ENCODE data around the gene SBF2.

SBF2 gene

DNA sequence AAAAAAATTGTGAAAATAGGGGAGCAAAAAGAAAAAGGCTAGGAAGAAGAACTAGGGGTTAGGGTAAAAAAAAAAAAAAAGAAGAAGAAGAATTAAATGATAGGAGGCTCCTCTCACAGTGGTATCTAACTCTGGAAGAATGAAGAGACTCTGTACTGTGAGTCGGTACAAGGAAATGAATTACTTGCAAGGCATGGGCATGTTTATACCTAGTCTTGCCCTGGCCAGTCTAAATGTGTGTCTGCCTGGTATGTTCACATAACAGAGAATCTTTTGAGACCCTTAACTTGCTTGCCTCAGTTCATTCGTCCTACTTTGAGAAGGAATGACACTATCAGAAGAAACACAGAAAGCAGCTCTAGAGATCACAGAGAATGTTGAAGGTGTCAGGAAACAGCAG lies 470.6 kb downstream of the SBF2 start:
- DNase-seq: no peak

DNA sequence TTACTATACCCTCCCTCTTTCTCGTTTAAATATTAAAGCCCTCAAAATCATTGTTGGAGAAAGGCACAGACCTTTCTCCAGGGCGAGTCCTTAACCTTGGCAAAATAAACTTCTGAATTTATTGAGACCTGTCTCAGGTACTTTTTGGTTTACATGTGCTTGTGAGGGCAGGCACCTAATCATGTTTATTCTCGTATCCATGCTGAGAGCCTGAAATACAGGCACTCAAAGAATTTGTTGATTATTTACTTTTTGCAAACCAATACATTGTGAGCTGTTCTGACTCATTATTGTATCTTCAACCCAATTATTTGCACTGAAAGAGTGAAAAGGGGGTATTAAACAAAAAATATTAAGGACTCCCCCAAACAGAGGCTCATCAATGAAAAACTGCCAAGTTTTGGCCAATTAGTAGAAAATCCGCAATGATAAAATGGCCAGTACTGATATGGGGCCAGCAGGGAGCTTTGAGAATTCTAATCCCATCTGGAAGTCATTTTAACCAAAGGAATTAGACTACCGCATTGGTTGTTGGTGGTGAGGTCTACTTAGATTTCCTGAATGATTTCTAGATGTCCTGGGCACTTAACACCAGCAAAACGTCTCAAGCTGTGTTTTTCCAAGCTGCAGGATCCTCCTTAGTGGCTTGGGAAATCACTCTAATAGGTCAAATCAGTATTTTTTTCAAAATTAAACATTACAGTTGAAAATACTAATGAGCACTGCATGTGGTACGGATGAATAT lies 472.8 kb downstream of the SBF2 start:
- no peak for DNase-seq

DNA sequence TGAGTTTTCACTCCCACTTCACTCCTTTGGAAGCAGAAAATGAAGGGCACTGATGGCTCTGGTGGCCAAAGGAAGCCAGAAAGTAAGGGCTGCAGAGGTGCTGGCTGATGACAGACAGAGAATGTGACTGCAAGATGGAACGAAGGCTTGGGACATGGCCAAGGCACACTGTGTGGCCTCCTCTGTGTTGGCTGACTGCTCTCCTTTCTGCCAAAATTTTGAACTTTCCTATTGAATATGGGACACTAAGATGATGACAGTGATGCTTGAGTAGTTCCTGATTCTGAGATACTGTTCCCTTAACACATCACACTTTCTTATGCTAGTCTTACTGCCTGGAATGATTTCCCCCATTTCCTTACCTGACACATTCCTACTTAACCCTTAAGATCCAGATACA lies 473.8 kb downstream of the SBF2 start:
- DNase-seq: no peak

DNA sequence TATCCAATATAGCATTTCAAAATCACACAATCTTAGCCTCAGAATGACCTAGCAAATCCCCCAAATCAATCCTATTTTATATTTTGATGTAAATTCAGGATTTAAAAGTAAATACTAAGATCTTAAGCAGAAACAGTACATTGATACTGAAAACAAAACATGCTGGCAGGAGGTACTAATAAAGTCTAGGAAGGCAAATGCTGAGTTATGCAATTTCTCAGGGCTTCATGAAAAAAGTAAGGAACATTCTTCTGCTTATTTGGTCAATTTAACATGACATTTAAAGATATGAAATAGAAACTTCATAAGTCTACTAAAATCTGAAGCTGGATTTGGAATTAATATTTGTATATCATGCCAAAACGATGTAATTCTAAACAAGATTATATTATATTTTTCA lies 476.8 kb downstream of the SBF2 start:
- DNase-seq: no peak

DNA sequence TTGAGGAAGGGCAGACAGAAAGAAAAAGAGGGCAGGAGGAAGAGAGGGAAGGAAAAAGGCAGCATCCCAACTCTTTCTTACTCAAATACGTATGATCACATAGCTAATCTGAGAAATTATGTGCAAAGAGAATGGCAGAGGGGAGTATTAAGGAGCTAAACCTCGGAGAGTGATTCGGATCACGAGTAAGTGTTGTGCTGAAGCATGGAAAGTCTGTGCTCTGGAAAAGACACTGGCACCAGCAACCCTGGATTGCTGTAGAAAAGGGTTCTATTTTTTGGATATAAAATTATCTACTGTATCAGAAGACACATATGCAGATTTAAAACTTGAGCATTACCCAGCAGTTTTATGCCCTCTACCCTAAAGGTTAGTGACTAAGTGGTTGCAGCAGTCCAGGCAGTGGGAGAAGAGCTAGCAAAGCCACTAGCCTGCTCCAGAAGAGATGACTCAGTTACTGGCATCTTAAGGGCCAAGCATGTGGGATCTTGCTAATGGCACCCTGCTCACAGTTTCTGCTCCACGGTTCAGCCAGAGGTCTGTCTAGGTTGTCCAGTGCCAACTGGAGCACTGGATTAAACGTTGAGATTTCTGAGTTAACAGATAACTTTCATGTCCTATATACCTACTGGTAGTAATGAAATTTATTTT lies 478.4 kb downstream of the SBF2 start:
- no peak for DNase-seq

DNA sequence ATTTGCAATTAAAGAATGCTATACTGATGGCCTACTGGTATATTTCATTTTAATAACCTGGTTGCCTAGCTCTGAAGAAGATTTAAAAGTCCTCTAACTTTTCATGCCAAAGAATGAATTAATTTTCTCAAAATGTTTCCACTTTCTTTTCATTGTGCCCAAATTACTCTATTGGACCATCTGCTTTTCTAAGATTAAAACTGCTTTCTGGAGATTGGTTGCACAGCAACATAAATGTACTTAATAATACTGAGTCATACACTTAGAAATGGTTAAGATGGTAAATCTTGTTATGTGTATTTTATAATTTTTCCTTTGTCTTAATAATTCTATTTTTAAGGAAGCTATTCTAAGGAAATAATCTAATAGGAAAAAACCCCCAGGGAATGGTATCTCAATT lies 479.9 kb downstream of the SBF2 start:
- no peak for DNase-seq

DNA sequence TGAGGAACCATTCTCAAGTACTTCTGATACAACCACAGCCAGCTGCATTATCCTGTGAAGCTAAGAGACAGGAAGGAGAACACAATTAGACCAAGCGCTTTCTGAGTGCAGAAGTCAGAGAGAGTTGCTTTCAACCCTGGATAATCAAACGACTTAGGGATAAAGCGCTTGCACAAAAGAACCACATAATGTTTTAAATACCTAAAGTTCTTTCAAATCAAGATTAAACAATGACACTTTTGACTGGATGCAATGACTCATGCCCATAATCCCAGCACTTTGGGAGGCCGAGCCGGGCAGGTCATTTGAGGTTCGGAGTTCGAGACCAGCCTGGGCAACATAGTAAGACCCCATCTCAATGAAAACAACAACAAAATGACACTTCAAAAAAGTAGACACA lies 485.1 kb downstream of the SBF2 start:
- DNase-seq: no peak

DNA sequence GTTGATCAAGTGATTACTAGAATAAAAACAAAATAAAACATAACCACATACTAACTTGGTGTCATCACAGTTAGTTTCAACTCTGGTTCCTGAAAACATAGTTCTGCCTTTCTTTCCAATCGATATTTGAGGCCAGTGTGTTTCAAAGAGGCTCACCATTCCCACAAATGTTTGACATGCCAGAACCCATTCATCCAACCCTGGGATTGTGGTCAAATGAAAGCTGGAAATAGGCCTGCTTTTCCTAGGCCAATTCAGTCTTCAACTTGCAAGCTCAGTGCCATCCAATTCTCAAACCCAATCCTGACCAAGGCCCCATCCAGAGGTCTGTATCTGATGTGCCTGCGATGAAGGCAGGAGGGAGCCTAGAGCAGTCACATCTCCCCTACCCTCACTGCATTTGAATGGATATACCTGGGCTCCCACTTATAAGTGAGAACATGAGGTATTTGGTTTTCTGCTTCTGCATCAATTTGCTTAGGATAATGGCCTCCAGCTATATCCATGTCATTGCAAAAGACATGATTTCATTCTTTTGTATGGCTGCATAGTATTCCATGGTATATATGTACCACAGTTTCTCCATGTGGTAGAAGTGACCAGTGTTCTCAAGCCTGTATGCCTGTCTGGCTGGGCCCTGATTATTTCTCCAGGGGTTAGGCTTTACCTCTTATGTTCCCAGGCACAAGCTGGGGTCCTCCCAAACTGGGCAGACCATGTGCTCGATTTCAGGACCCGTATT lies 486.9 kb downstream of the SBF2 start:
- DNase-seq: no peak

DNA sequence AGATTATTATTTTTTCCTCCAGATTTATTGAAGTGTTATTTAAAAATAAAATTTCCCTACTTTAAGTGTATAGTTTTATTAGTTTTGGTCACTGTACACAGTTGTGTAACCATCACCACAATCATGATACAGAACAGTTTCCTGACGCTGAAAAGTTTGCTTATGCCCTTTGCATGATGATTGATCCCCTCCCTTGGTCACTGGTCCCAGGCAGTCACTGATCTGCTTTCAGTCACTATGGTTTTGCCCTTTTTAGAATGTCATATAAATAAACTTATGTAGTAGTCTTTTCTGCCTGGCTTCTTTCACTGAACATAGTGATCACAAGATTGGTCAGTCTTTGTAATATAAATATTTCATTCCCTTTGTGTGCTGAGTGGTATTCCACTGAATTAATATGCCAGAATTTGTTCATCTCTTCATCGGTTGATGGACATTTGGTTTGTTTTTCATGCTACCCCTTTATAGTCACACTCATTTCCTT lies 489.6 kb downstream of the SBF2 start:
- DNase-seq: no peak

DNA sequence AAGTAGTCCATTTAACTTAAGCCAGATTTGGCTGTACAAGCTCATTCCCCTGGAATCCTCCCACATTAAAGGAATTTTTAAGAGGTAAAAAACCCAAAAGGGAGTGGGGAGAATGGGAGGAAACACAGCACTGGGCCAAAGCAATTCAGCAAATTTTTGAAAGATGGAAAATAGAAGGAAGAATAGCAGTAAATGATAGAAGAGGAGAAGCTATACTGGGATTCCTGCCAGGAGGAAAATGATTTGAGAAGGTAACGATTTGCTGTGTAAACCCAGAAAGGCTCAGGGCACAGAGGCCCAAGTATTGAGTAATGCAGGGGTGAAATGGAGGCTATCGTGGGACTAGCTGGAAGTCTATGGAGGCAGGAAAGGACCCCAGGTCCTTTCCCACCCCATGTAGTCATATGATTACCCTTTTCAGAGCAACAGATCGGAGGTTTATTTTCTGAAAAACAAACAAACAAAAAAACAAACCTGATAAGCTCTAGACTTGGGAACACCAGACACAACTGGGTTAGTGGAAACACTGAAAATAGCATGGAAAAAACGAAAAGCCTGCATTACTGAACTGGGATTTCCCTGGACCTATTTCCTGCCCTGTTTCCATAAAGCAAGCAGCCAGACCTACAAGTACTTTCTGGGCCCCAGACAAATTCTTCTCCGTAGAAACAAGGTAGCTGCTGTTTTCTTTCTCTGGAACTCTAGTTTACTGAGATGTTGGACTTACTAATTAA lies 490.2 kb downstream of the SBF2 start:
- no peak for DNase-seq

DNA sequence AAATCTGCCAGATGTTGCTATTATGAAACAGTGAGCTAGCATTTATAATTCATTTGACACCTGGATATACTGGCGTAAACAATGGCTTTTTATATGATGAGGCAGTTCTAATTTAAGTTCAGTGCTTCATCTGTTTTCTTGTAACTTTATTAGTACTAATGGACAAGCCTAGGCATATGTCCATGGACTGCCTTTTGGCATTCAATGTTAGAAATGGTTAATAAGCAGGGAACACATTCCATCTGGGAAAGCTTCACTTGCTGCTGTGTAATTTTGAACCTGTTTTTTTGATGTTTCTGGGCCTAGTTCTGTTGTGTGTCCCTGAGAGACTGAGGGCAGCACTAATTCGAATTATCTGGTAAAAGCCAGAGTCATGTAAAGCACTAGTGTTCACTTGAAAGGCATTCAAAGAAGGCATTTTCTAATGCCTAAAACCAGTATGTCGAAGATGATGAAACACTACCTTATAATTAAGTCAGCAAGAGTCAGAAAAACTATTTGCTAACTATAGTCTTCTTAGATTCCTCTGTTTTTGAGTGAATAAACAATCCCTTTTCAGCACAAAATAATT lies 491.6 kb downstream of the SBF2 start:
- DNase-seq: no peak

DNA sequence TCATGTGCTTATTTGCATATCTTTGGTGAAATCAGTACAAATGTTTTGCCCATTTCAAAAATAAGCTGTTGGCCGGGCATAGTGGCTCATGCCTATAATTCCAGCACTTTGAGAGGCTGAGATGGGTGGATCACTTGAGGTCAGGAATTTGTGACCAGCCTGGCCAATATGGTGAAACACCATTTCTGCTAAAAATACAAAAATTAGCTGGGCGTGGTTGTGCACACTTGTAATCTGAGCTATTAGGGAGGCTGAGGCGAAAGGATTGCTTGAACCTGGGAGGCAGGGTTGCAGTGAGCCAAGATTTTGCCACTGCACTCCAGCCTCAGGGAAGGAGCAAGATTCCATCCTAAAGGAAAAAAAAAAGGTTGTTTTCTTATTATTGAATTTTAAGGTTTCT lies 494.1 kb downstream of the SBF2 start:
- no peak for DNase-seq

DNA sequence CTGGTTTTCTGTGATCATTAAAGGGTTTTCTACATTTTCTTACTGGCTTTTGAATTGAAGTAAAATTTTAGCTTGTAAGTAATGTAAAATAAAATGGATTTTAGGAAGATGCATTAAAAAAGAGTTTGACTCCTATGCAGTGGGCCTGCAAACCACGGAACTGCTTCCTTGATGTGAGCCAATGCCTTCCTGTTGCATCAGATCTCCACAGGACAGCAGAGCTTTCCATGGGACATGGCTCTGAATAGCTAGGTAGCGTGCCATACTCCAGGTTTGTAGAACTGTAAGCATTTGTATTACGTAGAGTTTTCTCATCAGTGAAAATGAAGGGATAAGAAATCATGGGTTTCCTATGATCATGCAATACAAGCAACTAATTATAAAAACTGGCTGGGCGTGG lies 496.7 kb downstream of the SBF2 start:
- no peak for DNase-seq

DNA sequence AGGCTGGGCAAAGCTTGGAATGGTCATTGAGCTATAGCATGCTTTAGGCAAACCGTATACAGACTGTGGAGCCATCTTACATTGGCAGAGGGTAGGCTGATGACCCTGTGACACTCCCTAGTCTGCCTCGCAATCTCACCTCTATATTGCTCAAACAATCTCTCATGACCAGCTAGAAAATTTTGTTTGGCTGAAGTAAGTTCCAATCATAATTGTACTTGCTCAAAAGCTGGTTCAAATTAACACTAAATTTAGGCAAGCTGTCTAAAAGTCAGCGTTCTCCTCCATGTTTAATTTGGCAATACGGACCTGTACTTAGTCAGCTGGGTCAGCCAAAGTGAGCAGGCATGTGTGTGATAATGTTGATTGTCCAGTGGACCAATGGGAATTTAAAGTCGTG lies 497.2 kb downstream of the SBF2 start:
- DNase-seq: no peak

DNA sequence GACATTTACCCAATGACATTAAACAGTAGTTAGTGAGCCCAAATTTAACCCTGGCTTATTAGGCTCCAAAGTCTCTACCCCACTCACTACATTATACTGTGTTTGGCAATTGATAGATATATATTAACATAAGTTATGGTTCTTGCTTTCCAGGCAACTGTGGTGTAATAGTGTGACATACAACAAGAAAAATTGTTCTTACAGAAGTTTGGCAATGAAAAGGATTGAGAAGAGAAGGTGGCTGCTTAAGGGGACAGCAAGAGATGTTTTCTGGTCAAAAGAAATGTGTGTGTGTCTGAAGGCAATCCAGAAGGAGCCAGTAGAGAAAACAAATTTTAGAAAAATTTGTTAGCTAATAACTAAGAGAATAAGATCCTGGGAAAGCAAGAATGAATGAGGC lies 497.8 kb downstream of the SBF2 start:
- no peak for DNase-seq

DNA sequence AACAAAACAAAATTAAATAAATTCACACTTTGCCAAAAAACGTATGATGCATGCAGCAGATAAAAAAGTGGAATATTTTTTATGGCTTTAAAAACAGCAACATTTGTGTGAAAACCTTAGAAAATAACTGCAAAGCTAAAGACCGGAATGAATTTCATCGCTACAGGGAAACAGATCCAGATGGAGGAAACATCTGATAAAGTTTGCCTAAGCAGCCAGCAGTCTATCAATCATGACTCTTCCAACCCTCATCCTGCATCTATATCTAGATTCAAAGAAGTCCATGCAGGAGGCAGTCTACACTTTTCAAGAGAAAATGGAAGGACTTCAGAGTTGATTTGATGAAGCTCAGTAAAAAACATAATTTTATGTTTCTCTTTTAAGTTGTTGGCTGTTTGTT lies 503.3 kb downstream of the SBF2 start:
- DNase-seq: no peak

DNA sequence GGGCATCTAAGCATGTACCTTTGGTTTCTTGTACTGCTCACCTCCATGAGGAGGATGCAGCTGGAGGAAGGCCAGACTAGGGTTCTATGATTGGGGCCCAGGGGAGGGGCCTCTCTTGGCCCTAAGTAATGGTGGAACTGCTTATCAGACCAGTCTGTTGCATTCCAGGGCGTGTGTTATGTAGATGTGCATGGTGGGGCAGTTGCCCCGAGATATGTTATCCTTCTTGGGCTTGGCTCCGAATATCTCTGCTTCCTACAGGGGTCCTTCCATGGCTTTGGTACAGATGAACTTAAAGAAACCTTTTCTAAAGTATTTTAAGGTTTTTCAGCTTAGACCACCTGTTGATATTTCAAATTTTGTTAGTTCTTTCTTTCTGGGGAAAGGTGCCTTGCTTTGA lies 504.1 kb downstream of the SBF2 start:
- DNase-seq: no peak

DNA sequence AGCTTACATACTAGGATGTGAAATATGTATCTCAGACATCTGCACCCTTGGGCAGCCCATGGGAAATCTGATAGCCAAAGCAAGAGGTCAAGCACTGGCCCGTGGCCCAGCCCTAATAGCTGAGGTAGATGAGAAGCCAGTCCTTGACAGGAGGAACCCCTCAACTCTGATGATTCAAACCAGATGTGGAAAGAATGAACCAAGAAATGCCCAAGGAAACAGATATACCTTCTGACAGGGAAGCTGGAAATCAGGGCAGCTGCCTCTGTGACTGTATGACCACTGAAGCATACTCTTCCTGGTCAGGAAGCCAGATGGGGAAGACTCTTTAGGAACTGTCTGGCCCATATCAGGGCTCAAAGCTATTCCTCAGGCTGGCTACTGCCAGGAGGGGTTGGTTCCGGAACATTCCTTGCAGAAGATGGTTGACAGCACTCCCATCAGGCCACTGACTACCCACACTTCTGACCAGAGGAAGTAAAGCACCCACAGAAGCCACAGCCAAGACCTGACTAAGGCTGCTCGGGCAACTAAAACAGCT lies 506.0 kb downstream of the SBF2 start:
- DNase-seq: peak in 2 of 56 donors; percentile 4 to 5

DNA sequence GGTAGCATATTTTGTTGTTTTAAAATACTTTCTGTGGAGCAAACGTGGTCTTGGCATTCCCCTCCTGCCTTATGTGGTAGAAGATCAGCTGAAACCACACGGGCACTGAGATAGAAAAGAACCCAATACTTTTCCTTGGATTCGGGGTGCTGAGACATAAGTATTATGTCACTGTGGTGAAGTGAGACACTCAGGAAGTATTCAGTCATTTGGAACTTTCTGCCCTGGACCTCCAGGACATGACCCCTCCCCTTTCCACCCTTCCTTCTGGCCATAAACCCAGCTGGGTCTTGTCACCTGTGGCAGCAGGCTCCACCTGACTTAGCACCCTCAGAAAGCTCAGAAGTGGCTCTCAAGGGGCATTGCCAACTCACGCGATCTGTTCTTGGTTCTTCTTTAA lies 506.8 kb downstream of the SBF2 start:
- no peak for DNase-seq

DNA sequence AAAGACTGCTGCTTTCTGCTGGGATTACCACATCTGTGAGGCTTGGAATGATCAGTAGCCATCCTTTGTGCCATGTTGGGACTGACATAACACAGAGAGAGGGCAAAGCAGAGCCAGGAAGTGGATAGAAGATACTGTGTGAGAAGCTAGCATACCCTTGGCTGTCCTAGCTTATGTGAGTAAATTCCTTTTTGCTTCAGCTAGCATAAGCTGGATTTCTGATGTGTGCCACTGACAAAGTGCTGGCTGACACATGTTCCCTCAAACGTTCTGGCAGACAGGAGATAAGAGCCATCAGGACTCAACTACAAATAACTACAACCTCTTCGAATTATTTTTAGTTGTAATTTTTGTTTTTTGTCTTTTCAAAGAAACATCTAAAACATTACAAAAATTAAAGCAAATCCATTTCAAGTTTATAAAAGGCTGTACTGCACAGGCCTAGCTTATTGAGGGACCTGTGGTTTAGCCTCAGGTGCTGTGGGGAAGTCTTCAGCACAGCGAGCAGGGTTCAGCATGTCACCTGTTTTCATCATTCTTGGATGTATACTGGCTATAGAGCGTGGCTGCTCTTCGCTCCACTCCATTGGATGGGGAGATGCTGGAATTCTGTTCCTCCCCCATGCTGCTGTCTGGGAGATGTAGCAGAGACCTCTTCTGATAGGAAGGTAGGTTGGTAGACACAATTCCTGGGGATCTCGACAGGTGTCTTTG lies 509.3 kb downstream of the SBF2 start:
- DNase-seq: no peak

DNA sequence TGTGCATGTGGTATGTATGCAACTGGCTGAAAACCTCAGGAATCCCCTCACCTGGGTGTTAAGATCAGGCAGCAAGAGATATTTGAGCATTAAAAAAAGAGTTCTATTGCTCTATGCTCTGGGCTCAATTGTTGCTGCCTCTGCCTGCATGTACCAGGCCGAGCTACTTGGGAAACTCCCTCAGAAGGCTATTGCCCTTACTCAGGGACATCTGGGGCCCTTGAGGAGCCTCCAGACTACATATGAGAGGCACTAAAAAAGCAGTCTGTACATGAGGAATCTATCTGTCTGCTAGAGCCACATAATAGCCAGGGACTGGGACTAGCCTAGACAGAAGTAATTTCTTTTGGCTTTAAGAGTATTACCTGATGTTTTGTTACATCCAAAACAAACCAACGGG lies 510.0 kb downstream of the SBF2 start:
- DNase-seq: no peak

All from amygdala (tissue), 56 donors.